ENCODE measurements around the gene MAFB.
A peak's percentile ranks its signal among the peaks of the same experiment; 100 is the strongest.
"Not testable (repeated sequence)": the region's sequence is repeated elsewhere in the genome, so short reads cannot be mapped to it uniquely, and the experiment has no call there.

Gene MAFB

DNA sequence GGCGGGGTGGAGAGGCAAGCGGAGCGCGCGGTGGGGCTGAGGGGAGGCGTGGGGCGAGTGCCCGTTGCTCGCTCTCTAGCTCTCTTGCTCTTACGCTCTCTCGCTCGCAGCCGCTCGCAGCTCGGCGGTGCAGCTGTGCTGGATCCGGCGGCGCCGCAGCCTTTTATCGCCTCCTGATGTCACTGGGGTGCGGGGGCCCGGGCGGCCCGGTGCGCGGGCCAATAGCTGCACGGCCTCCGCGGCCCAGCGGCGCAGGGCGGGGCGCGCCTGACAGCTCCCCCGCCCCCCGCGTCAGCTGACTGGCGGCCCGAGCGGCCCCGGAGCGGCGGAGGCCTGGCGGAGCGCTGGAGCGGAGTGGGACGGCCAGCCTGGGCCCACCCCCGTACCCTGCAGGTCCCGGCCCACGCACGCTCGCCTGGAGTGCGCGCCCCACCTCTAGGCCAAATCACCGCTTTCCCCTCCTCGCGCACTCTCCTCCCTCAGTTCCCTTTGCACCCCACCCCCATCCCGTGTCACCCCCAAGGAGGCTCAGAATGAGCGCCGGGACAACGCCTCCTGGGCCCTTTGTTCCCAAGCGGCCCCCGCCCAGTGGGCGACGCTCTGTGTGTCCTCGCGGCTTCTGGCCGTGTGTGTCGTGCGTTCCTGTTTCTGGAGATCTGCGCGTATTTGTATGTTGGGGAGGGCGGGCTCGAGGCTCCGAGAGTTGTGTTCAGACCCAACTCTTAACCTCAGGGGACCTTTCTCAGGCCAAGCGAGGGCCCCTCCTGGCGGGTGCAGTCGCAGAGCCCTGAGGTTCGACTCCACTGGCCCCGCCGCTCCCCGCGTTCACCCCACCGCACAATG is at the start of gene MAFB:
Gene MAFB (minus strand): TSS at position 137 of the 843 bp plus-strand sequence. CDS start 386 bp downstream, outside the sequence.
- no peak for FAIRE-seq
- DNase-seq (ENCODE audit: insufficient read length, low spot score), result peak; percentile 44

- not testable (repeated sequence) for FAIRE-seq; DNase-seq (ENCODE audit: insufficient read length, low spot score)
Measured at GRCh38 chr20:40736468-40736867, 47.4 kb upstream of the MAFB start.

- no peak for DNase-seq (ENCODE audit: insufficient read length, low spot score)
- no peak for FAIRE-seq
Measured at GRCh38 chr20:40728996-40729395, 40.0 kb upstream of the MAFB start.

GRCh38 chr20:40728470-40728869 is 39.4 kb upstream of the MAFB start:
- no peak for DNase-seq (ENCODE audit: insufficient read length, low spot score)
- FAIRE-seq, result no peak

DNA sequence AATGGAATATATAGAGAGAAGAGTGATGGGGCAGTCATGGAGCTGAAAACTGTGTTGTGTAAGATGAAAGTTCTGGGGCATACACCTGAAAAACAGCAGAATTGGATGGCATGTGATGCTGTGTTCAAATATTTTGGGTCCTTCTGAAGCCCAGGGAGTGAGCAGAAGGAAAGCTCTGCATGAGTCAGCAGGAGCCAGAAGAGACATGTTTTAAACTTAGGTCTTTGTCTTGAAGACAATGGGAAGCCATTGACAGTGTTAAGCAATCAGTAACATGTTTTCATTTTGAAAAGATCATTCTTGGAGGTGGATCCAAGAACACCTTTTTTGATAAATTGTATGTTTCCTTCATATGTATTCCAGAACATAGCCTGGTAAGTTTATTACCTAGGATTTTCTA is 38.9 kb upstream of the MAFB start:
- DNase-seq (ENCODE audit: insufficient read length, low spot score) (no peak), FAIRE-seq (no peak)

DNA sequence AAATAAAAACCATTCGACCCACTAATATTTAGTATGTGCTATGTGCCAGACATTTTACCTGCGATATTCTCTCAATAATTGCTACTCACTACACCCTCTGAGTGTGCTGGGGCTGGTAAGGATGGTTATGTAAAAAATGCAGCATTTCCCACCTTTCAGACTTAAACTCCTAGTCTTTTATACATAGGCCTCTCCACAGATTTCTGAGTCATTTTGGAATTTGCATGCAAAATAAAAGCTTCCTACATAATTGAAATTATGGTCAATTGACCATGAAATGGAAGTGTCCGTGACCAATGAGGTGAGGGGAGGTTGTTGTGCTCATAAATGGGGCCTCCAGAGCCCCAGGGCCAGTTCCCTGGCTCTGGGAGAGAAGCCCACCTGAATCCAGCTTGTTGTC is 37.7 kb upstream of the MAFB start:
- FAIRE-seq (no peak), DNase-seq (ENCODE audit: insufficient read length, low spot score) (no peak)

GRCh38 chr20:40724566-40724965 is 35.5 kb upstream of the MAFB start:
- DNase-seq (ENCODE audit: insufficient read length, low spot score) (no peak), FAIRE-seq (no peak)

DNA sequence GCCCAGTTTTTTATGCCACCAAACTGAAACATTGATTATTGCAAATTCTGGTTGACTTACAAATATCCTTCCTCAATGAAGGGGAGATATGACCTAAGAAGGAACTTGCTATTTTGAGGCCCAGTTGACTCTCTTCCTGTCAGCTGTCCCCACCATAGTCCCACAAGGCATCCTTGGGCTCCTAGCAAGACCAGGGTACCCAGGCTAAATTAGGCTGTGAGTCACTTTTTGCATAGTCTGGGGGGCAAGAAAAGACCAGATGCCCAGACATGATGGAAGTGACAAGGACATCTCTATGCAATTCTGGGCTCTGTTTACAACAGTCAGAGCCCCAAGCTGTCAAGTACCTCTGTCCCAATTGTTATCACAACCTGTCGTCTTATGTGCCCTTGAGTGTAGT is 31.8 kb upstream of the MAFB start:
- no peak for DNase-seq (ENCODE audit: insufficient read length, low spot score)
- no peak for FAIRE-seq

DNA sequence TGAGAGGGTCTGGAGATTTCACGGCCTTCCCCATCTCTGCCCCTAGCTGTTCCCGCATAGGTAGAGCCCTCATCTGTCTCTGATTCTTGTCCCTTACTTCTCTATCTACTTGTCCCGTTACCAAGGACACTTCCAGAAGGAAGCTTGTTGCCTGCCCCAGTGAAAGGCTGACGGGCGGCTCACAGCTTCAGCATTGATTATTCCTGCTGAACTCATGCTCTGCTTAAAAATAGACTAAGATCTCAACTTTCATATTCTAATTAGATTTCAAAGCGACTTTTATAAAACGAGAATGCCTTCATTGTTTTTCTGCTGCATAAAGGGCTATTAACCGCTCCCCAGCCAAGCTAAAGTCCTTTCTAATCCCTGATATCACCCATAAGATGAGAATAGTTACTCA is 31.1 kb upstream of the MAFB start:
- no peak for DNase-seq (ENCODE audit: insufficient read length, low spot score)
- no peak for FAIRE-seq

- FAIRE-seq, result no peak
- no peak for DNase-seq (ENCODE audit: insufficient read length, low spot score)
Measured at GRCh38 chr20:40718982-40719729, 30.1 kb upstream of the MAFB start.

DNA sequence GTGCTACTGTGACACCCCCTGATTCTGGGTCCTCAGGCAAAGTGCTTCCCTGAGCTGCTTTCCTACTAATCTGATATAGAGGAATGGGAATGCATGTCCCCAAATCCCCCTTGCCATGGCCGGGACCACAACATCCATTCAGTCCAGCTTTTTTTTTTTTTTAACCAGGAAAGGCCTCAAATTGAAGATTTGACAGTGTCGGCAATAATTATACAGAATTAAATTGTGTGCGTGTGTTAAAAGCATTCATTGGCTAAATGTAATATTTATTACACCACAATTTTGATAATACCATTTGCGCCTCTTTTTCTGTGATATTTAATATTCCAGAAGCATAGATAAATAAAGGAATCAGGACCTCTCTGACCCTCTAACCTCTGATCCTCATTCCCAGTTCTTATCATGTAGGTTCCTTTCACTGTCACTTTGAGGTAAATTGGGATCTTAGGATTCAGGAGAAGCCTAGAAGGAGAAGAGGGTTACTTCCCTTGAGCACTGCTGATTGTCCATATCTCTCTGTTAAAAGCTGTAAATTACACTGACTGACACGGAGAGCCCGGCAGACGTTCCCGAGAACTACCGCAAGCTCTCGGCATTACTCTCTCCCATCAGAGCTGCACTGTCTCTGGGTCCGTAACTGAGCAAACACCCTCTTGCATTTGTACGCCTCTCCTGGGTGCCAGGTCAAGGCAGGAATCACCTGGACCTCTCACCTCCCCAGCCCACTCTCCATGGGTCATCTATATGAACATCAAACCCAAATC is 29.4 kb upstream of the MAFB start:
- DNase-seq (ENCODE audit: insufficient read length, low spot score) (no peak), FAIRE-seq (no peak)

GRCh38 chr20:40717343-40717865 is 28.4 kb upstream of the MAFB start:
- FAIRE-seq, result no peak
- DNase-seq (ENCODE audit: insufficient read length, low spot score), result no peak

GRCh38 chr20:40715491-40715890 is 26.5 kb upstream of the MAFB start:
- FAIRE-seq (no peak), DNase-seq (ENCODE audit: insufficient read length, low spot score) (no peak)

DNA sequence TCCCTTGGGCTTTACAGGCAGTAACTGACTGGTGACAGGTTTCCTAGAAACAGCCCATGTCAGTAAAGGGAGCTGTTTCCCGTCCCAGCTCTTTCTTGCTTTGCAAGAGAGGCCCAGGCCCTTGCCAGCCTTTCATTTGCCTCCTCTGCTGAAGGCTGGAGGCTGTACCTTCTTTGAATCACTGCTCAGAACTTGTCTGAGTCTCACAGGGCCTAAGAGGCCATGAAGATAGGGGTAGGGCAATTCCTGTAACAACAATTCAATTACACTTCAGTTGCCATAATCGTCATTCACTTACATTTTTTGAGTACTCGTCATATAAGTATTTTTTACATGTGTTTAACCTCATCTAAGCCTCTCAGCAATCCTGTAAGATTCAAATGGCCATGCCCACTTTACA is 25.9 kb upstream of the MAFB start:
- FAIRE-seq (no peak), DNase-seq (ENCODE audit: insufficient read length, low spot score) (no peak)

DNA sequence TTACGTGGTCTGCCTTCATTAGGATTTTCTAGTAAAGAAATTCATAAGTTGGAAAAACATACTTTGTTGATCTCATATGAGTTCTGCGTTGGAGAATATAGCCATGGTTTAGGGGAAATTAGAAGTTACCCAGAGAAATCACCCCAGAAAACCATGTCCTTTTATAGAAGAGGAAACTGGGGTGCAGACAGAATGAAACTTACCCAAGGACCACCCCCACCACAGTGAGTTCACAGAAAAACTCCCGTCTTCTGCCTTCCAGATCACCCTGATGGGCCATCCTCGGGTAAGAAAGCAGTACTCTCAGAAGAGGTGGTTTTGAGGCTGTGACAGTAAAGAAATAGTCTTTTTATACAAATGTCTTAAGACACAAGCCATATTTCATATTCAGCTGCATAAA is 25.1 kb upstream of the MAFB start:
- no peak for DNase-seq (ENCODE audit: insufficient read length, low spot score)
- FAIRE-seq, result no peak

GRCh38 chr20:40713508-40713907 is 24.5 kb upstream of the MAFB start:
- no peak for DNase-seq (ENCODE audit: insufficient read length, low spot score)
- no peak for FAIRE-seq

- no peak for DNase-seq (ENCODE audit: insufficient read length, low spot score)
- FAIRE-seq, result no peak
Measured at GRCh38 chr20:40711079-40711478, 22.0 kb upstream of the MAFB start.

- FAIRE-seq, result no peak
- DNase-seq (ENCODE audit: insufficient read length, low spot score), result no peak
Measured at GRCh38 chr20:40710603-40711002, 21.6 kb upstream of the MAFB start.

GRCh38 chr20:40706977-40707582 is 18.0 kb upstream of the MAFB start:
- DNase-seq (ENCODE audit: insufficient read length, low spot score) (no peak), FAIRE-seq (no peak)

GRCh38 chr20:40705413-40705812 is 16.4 kb upstream of the MAFB start:
- DNase-seq (ENCODE audit: insufficient read length, low spot score) (no peak), FAIRE-seq (no peak)

- no peak for FAIRE-seq
- no peak for DNase-seq (ENCODE audit: insufficient read length, low spot score)
Measured at GRCh38 chr20:40704828-40705227, 15.8 kb upstream of the MAFB start.

Measured in GM19239 (cell line).